Measurements from ENCODE around the gene ANTKMT.

Gene ANTKMT

DNA sequence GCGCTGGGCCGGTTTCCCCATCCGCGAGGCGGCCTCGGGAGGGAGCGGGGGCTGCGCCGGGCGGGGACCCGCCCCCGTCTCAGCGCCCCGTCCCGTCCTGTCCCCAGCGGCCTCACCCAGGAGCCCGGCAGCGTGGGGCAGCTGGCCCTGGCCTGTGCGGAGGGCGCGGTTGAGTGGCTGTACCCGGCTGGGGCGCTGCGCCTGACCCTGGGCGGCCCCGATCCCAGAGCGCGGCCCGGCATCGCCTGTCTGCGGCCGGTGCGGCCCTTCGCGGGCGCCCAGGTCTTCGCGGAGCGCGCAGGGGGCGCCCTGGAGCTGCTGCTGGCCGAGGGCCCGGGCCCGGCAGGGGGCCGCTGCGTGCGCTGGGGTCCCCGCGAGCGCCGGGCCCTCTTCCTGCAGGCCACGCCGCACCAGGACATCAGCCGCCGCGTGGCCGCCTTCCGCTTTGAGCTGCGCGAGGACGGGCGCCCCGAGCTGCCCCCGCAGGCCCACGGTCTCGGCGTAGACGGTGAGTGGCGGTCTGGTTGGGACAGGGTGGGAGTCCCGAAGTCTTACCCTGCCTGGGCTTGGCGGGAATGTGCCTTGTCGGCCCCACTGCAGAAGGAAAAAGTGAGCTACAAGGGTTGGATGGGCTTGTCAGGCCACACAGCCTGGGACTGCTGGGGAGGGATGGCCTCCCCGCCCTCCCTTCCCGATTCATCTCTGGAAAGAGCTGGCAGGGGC is 5.3 kb upstream of the ANTKMT start:
- no peak for DNase-seq

DNA sequence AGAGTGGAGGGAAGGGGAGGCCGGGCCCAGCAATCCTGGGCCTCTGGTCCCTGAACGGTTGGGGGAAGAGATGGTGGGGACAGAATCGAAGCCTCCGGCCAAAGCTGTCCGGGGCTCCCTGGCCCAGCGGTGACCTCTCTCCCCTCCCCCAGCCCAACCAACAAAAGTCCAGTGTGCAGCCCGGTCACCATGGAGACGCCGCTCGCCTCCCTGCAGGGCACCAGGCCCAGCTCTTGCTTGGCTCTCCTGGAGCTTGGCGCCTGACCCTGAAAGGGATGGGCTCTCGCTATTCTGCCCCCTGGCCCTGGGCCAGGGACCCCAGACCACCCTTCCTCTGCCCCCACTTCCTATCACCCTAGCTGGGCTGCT is 4.8 kb upstream of the ANTKMT start:
- no peak for DNase-seq

DNA sequence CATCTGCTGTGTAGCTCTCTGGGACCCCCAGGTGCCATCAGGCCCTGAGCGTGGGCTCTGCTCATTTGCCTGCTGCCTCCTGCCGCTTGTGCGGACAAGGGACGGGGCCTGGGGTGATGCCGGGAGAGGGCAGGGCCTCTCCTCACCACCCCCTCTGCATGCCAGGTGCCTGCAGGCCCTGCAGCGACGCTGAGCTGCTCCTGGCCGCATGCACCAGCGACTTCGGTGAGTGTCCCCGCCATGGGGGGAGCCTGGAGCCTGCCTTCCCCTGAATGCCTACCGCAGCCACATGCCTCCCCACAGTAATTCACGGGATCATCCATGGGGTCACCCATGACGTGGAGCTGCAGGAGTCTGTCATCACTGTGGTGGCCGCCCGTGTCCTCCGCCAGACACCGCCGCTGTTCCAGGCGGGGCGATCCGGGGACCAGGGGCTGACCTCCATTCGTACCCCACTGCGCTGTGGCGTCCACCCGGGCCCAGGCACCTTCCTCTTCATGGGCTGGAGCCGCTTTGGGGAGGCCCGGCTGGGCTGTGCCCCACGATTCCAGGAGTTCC is 4.1 kb upstream of the ANTKMT start:
- DNase-seq, result no peak

DNA sequence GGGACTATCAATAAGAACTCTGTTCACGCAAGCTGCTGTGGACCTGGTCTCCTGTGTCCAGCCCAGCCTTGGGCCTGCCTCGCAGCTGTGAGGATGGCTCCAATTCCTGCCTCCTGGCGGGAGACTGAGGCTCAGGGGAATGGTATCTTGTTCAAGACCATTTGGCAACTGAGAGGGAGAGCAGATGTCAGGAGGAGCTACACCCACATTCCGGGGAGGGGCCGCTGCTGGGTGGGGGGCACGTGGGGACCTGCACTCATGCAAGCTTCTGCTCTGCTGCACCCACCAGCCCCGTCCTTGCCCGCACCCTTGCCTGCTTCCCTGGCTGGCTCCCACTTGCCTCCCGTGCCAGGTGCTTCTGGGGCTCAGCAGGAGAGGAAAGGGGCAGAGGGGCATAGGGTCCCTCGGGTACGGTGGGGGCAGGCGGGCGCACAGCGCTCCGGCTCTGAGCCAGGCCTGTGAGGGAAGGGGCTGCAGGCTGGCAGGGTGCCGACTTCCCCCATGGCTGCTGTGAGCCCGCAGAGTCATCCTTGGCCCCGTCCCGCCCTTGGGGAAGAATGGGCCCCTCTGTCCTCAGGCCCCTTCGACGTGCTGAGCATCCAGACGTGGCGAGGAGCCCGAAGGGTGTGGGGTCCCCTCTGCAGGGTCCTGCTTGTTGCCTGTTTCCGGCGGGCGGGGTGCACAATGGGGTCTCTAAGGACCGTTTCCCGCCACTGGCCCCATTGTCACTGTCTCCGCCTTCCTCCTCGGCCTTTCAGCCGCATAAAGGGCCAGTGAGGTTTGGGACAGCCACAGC is 3.3 kb upstream of the ANTKMT start:
- DNase-seq, result no peak

- DNase-seq, result no peak
These were observed 2.6 kb upstream of the ANTKMT start for GRCh38 chr16:718389-718788.

DNA sequence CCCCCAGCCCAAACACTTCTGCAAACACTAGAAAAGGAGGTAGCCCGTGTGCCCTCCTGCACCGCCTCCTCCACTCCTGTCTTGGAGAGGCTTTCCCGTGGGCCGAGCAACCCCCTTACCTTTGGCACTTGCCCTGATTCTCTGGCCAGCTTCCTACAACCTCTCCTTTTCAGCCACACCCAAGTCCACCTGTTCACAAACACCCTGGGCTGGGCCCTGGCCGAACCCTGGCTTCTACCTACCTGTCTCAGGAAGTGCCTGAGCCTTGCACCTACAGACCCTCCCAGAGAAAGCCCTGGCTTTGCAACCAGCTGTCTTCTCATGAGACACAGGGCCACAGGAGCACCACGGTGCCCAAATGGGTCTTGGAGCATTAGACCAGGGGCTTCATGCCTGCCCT is 2.0 kb upstream of the ANTKMT start:
- no peak for DNase-seq

DNA sequence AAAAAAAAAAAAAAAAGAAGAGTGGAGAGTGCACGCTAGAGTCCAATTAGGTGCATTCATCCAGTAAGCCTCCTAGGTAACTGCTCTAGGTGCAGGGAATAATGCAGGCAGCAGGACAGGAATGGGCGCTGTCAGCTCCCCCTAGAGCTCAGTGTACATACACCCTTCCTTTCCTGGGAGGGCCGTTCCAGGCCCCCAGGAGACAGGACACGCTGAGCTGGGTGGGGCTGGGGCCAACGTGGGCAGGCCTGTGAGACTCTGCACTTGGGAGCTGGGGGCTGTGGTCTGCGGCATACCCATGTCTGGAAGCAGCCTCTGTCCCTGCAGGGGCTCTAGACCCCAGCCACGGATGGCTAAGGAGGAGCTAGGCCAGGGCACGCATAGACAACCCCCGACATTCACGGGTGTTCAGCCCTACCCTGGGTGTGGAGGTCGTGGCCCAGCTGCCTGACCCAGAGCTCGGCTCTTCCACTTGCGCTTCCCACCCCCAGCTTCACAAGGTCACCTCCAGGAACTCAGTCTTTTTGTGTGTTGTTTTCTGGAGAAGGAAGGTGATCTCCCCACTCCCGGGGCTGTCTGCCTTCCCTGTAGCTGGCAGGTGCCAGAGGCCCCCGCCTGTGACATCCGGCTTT is 1.0 kb upstream of the ANTKMT start:
- DNase-seq, result no peak

GRCh38 chr16:720447-720989 is 428 bp upstream of the ANTKMT start:
- peak in 1 of 2 donors; percentile 23 for DNase-seq

DNA sequence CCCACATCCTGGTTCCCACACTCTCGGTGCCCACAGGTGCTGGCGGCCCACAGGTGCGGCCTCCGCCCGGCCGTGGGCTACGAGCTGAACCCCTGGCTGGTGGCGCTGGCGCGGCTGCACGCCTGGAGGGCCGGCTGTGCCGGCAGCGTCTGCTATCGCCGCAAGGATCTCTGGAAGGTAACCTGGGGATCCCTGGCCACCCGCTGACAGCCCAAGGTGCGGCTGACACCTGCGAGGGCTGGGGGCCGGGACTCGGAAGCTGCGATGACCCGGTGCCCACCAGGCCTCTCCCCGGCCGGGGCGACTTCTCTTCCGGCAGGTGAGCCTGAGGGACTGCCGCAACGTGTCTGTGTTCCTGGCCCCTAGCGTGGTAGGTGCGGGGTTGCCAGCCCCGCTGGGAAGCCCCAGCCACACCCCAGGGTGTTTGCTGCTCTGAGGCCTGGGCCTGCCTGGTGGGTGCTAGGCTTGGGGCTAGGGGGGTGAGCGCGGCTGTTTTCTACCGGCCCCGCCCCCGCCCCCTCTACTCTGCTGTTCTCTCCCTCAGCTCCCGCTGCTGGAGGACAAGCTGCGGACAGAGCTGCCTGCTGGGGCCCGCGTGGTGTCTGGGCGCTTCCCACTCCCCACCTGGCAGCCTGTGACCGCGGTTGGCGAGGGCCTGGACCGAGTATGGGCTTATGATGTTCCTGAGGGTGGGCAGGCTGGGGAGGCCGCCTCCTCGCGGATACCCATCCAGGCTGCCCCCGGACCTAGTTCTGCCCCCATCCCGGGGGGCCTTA is 1.0 kb downstream of the ANTKMT start:
- no peak for DNase-seq

DNA sequence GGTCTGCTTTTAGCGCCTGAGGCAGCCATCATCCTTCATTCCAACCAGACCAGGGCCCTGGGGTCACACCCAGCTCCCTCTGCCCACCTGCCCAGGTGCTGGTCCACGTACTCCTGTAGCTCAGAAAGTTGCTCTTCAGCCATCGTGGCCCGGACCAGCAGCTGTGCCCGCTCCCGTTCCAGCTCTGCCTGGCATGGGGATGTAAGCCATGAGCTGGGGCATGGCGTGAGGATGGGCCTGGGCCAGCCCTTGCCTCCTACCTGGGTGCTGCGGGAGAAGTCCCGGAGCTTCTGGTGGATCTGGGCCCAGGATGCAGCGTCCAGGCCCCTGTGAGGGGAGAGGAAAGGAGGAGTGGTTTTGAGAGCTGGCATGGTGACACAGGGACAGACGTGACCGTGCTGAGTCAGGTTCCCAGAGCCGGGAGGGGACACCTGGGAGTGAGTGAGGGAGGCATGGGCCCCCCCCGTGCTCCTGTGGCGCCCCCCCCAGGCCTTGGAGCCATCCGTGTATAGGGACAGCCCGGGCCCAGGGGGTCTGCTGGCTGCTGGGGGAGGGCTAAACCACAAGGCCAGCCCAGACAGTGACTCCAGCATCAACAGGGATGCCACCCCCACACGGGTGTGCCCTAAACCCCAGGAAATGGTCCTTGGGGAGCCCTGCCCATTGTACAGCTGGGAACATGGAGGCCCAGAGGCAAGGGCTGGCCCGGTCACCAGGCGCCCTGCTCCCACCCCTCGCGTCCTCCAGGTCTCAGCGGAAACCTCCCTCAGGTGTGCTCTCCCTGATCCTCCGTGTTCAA is 2.1 kb downstream of the ANTKMT start:
- DNase-seq, result no peak

DNA sequence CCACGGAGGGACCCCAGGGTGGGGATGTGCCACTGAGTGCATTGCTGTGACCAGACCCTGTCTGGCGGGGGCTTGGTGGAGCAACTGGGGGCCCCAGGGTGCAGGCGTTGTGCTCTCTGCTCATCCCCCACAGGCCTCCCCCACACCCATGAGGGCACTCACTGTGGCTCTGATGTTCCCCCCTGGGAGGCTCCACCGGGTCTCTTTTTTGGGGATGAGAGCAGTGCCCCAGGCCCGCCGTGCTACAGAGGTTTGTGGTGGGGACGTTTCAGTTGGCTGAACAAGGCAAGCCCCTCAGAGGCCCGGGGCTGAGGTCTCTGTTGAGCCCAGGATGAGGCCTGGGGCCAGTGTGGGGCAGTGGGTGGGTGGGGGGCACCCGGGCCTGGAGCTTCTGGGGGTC is 2.7 kb downstream of the ANTKMT start:
- DNase-seq, result no peak

GRCh38 chr16:724188-725040 is 3.5 kb downstream of the ANTKMT start:
- DNase-seq, result no peak

- no peak for DNase-seq
These were observed 4.1 kb downstream of the ANTKMT start for GRCh38 chr16:725041-725376.

- no peak for DNase-seq
These were observed 4.7 kb downstream of the ANTKMT start for GRCh38 chr16:725463-726187.

DNA sequence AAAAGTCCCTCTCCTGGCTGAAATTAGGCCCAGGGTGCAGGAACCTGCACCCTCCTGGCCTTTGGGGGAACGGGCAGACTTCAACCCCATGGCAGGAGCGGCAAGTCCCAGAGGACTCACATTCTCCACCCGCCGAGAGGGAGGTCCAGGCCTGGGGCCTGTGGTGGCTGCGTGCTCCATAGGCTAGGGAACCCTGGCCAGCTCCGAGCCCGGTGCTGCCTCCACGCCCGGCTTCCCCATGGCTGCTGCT is 5.2 kb downstream of the ANTKMT start:
- DNase-seq, result no peak

DNA sequence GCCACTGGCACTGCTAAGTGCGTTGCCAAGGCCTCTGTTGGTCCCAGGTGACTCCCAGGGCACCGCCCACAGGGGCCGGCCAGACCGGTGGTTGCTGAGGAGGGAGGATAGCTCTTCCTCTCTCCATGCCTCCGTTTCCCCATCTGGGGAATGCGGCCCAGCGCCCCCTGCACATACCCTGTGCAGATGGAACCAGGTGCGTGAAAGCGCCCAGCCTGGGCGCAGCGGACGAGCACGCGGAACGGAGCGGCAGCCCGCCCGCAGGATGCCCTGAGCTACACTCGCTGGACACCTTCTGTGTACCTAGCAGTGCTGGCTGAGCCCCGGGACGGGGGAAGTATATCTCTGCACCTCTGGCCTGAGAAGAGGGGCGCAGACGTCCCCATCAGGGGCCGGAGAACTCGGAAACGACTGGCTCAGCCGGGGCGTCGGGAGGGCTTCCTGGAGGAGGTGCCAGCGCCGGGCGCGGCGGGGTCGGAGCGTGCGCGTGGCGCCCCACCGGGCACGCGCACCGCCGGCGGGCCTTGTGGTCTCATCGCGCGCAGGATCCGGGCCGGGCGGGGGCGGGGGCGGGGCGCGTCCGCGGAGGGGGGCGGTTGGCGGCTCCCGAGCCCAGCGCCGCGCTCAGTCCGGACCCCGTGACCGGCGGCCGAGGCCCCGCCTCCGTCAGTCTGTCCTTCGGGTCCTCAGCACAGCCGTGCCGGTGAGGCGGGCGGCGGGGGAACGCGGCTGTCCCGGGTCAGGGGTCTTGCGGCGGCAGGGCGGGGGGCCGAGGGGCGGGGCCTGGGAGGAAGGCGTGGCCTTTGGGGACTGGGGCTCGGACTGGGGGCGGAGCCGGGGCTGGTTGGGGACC is 5.7 kb downstream of the ANTKMT start, which contains the start of the genes CCDC78 and HAGHL:
Gene CCDC78, minus strand, starts transcription at position 6 of the 853 bp plus-strand sequence. CDS start 76 bp downstream, outside the sequence.
Gene HAGHL, plus strand, starts transcription at position 669 of the 853 bp plus-strand sequence. CDS start 404 bp downstream, outside the sequence.
- peak; percentile 16 to 42 for DNase-seq

- DNase-seq, result peak; percentile 31 to 55
These were observed 6.5 kb downstream of the ANTKMT start for GRCh38 chr16:727291-727977.

DNA sequence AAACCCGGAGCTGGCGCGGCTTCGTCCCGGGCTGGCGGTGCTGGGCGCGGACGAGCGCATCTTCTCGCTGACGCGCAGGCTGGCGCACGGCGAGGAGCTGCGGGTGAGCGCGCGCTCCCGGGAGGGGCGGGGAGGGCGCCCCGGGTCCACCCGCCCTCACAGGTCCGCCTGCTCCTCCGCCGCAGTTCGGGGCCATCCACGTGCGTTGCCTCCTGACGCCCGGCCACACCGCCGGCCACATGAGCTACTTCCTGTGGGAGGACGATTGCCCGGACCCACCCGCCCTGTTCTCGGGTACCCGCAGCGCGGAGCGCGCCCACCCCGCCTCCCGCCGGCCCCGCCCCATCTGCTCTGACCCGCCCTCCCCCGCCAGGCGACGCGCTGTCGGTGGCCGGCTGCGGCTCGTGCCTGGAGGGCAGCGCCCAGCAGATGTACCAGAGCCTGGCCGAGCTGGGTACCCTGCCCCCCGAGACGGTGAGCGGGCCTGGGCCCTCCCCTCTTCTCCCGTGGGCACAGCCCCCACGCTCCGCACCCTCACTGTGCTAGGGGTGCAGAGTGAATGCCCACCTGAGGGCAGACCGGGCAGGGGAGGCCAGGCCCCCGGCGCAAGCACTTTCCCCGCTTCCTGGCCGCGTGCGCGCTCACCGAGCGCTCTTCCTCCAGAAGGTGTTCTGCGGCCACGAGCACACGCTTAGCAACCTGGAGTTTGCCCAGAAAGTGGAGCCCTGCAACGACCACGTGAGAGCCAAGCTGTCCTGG is 7.4 kb downstream of the ANTKMT start:
- DNase-seq, result peak; percentile 27 to 56

All from inflammatory macrophage treated with lipopolysaccharide for 1 hour (primary cell).